Endodermal cell (in vitro differentiated cells): ENCODE results near the gene TRIM72. TPM values are rescaled to one million over a fixed set of nuclear protein-coding genes. Genes with fewer than 3 reads are reported as not detected.

Source experiments
- DNase-seq: peaks from one replicate; pipeline ENCODE4 v3.0.0-alpha.2; 2017
- H3K27ac ChIP-seq: 2 replicates; pipeline ENCODE4 v1.5.1; 2013; ENCODE audit warnings: mild to moderate bottlenecking, low read depth, low read length, moderate library complexity
- H3K27me3 ChIP-seq: 2 replicates; pipeline ENCODE4 v1.6.1; 2013; ENCODE audit warnings: mild to moderate bottlenecking, low read length, moderate library complexity; ENCODE audit not compliant: insufficient read depth, control insufficient read depth, poor library complexity, severe bottlenecking
- H3K36me3 ChIP-seq: 2 replicates; pipeline ENCODE4 v1.7.0; 2013; ENCODE audit warnings: mild to moderate bottlenecking, low read length, moderate library complexity; ENCODE audit not compliant: control insufficient read depth, insufficient read depth
- H3K4me1 ChIP-seq: one replicate; pipeline ENCODE4 v1.7.0; 2013; ENCODE audit warnings: low read length; ENCODE audit not compliant: control insufficient read depth, insufficient read depth
- H3K4me3 ChIP-seq: 2 replicates; pipeline ENCODE4 v1.5.1; 2013; ENCODE audit warnings: mild to moderate bottlenecking, low read length, moderate library complexity
- H3K9ac ChIP-seq: 2 replicates; pipeline ENCODE4 v1.6.1; 2013; ENCODE audit warnings: mild to moderate bottlenecking, low read length, moderate library complexity; ENCODE audit not compliant: poor library complexity, severe bottlenecking; ENCODE audit errors: extremely low read depth
- H3K9me3 ChIP-seq: 2 replicates; pipeline ENCODE4 v1.6.1; 2013; ENCODE audit warnings: mild to moderate bottlenecking, low read length, moderate library complexity; ENCODE audit not compliant: control insufficient read depth
- H3K27ac Mint-ChIP-seq: 2 replicates; pipeline ENCODE4 v1.8.0; 2020; ENCODE audit warnings: mixed read lengths
- H3K27me3 Mint-ChIP-seq: 2 replicates; pipeline ENCODE4 v1.8.0; 2021; ENCODE audit warnings: mild to moderate bottlenecking, mixed read lengths; ENCODE audit not compliant: insufficient read depth
- H3K36me3 Mint-ChIP-seq: 2 replicates; pipeline ENCODE4 v1.8.0; 2020; ENCODE audit warnings: low read depth, mixed read lengths
- H3K4me1 Mint-ChIP-seq: 2 replicates; pipeline ENCODE4 v1.8.0; 2020; ENCODE audit warnings: mixed read lengths
- H3K4me3 Mint-ChIP-seq: 2 replicates; pipeline ENCODE4 v1.8.0; 2020; ENCODE audit warnings: mild to moderate bottlenecking, moderate library complexity, mixed read lengths
- H3K9me3 Mint-ChIP-seq: 2 replicates; pipeline ENCODE4 v1.8.0; 2020; ENCODE audit warnings: mild to moderate bottlenecking, mixed read lengths
- WGBS, 2 experiments: methylation state at CpG; one replicate each; pipeline versions ENCODE4 v1.1.5 to v1.1.7; 2013; ENCODE audit warnings: missing lambda C conversion rate in 2 of 2, mixed read lengths in 1 of 2; ENCODE audit not compliant: insufficient coverage in 1 of 2, insufficient read length in 1 of 2; 5-methylcytosine and 5-hydroxymethylcytosine counted together
- total RNA-seq, 2 donors: library from RNA; stranded (reverse); fragmentation: NEBNext Ultra II Directional in 1 of 2; extraction: Animal tissue kit (Norgen Biotek cat#: 25700) in 1 of 2; gene quantifications; 2 replicates in 1 of 2; 3 replicates in 1 of 2; pipeline ENCODE4 v1.2.1, GENCODE V29; 2021
- TF ChIP-seq, protein P1 (sequence below): fragments of 200-600 bp; sonication (generic); conservative IDR thresholded peaks from 2 replicates; pipeline ENCODE4 v1.5.0; 2021; ENCODE audit warnings: antibody characterized with exemption, mild to moderate bottlenecking

TRIM72 gene
- total RNA-seq, 2 donors from 2014 or later, result 0.15 to 0.20 TPM

DNA sequence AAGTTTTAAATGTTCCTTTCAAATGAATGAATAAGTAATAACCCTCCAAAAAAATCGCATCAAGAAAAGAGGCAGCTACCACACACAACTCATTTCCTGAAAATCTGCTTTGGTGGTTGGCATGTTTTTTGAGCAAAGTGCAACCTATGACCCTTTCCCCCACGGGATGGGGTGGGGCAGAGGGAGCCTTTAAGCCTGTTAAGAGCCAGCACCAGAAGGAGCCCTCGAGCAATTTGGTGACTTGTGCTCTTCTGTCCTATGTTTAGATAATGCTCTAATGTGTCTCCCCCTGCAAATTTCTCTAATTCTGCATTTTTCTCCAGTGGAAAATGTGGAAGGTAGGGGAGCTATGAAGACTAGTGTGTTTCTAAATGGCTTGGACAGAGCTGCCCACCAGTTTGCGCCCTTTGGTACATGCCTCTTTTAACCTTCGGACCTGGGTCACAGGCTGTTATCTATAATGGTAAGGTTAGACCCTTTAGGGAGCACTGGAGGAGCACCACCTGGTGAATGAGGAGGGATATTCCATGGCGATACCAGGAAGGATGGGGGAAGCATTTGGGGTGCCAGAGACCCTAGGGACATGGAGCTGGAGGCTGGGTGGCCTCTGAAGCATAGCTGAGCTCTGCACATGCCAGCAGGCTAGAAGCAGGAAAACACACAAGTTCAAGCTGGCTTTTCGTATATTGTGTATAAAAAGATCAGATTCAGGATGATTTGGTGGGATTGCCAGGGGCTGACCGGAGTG lies 12.9 kb upstream of the TRIM72 start:
- 87 to 89% methylated on average over 5 to 8 of the region's 8 CpGs for WGBS, 2 experiments
- H3K36me3 Mint-ChIP-seq, result peaks cover 20% of the 10 kb centered on the region
- Histone ChIP-seq H3K27me3 (peaks cover 22% of the 10 kb centered on the region), H3K27ac (no peak overlapping the region), H3K4me1 (no peaks in the 10 kb centered on the region), H3K36me3 (peaks cover 36% of the 10 kb centered on the region), H3K9me3 (no peaks in the 10 kb centered on the region), H3K4me3 (no peak overlapping the region), H3K9ac (no peak overlapping the region)
- peaks cover 8% of the 10 kb centered on the region for H3K4me1 Mint-ChIP-seq
- H3K27me3 Mint-ChIP-seq, result peaks cover 22% of the 10 kb centered on the region
- peak overlapping the region; percentile 78 for H3K4me3 Mint-ChIP-seq
- no peak for DNase-seq
- TF ChIP-seq, protein P1, sequence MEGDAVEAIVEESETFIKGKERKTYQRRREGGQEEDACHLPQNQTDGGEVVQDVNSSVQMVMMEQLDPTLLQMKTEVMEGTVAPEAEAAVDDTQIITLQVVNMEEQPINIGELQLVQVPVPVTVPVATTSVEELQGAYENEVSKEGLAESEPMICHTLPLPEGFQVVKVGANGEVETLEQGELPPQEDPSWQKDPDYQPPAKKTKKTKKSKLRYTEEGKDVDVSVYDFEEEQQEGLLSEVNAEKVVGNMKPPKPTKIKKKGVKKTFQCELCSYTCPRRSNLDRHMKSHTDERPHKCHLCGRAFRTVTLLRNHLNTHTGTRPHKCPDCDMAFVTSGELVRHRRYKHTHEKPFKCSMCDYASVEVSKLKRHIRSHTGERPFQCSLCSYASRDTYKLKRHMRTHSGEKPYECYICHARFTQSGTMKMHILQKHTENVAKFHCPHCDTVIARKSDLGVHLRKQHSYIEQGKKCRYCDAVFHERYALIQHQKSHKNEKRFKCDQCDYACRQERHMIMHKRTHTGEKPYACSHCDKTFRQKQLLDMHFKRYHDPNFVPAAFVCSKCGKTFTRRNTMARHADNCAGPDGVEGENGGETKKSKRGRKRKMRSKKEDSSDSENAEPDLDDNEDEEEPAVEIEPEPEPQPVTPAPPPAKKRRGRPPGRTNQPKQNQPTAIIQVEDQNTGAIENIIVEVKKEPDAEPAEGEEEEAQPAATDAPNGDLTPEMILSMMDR, result peak; percentile 16
- no peaks in the 10 kb centered on the region for H3K9me3 Mint-ChIP-seq
- peak overlapping the region; percentile 68 for H3K27ac Mint-ChIP-seq

DNA sequence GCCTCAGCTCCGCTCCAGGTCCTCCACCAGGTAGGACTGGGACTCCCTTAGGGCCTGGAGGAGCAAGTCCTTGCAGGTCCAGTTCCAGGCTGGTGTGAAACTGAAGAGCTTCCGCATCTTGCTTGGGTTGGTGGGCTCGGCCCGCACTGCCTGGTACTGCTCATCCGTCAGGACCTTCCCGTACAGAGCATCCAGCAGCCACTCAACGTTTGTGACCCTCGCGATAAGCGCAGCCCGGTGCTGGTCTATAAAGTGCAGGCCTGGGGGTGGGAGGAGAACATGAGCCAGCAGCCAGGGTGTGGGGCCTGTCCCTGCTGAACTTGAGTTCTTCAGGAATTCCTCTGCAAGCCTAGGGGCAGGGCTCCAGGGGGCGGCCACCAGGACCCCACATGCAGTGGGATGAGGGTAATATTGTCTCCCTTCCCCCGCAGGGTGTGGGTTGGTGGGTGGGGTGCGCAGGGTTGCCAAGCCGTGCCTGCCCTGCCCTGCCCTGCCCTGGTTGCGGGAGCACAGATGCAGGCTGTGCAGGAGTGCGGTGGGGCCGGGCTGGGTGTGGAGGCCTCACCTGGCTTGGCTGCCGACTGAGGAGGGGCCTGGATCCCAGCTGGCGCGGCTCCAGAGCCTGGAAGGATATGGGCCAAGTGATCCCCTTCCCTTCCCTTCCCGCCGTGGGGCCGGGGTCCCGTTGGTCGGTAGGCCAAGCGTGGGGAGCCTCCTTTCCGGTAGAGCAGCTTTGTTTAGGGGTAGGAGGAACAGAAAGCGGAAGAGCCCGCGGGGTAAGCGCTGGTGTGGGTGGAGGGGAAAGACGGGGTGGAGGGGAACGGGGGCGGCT lies 12.1 kb upstream of the TRIM72 start:
- Mint-ChIP-seq H3K9me3 (no peaks in the 10 kb centered on the region), H3K36me3 (peaks cover 12% of the 10 kb centered on the region), H3K27ac (peak overlapping the region; percentile 68), H3K27me3 (peaks cover 28% of the 10 kb centered on the region), H3K4me3 (peak overlapping the region; percentile 78), H3K4me1 (peaks cover 8% of the 10 kb centered on the region)
- H3K9me3 ChIP-seq, result no peaks in the 10 kb centered on the region
- peaks cover 28% of the 10 kb centered on the region for H3K36me3 ChIP-seq
- no peak overlapping the region for H3K9ac ChIP-seq
- TF ChIP-seq, protein P1, result peak; percentile 28
- peaks cover 26% of the 10 kb centered on the region for H3K27me3 ChIP-seq
- H3K4me1 ChIP-seq, result no peaks in the 10 kb centered on the region
- H3K27ac ChIP-seq, result no peak overlapping the region
- 31 to 37% methylated on average over 9 to 33 of the region's 35 CpGs for WGBS, 2 experiments
- peak overlapping the region; percentile 49 for H3K4me3 ChIP-seq
- DNase-seq, result peak; percentile 88

DNA sequence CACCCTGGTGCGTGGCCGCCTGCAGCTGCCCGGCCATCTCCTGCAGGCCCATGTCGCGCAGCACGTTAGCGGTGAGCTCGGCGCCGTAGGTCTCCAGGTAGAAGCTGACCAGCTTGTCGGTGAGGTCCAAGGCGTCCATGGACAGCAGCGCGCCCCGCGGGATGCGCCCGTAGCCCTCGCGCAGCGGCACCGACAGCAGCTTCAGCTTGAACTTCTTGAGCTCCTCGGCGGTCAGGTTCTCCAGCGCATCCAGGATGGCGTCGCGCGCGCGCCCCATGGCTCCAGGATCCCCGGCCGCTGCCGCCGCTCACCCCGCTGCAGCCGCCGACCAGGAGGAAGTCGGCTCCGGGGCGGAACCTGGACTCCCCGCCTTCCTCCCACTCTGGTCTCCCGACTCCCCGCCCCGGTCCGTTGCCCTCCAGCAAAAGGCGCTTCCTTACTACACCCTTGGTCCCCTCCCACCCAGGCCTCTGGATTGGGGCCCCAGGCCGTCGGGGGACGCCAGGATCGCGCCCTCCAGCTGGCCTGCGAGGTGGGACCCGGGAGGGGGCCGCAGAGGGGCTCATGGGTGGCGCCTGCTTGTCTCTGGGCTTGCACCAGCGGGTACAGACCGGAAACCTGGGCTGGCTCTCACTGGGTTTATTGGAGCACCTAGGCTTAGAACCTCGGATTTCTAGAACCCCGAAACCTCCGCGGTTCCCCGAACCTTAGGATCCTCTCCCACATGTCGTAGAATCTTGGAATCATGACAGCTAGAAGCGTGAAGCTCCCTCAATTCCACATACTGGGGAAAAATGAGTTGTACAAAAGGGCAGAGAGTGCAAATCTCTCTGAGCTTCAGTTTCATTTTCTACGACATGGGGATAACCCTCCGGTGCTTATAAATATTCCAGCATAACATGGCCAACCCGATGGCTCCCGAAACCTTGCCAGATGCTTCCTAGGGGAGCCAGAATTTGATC lies 11.2 kb upstream of the TRIM72 start, which contains the start of gene PYCARD:
PYCARD (minus strand) TSS at position 347 of the 962 bp plus-strand sequence; CDS start at position 277, 70 bp downstream.
- H3K27me3 ChIP-seq, result peaks cover 26% of the 10 kb centered on the region
- peak; percentile 83 for DNase-seq
- TF ChIP-seq, protein P1, result no peak
- H3K36me3 Mint-ChIP-seq, result peaks cover 10% of the 10 kb centered on the region
- H3K4me1 Mint-ChIP-seq, result peaks cover 8% of the 10 kb centered on the region
- peaks cover 20% of the 10 kb centered on the region for H3K36me3 ChIP-seq
- H3K9me3 ChIP-seq, result no peaks in the 10 kb centered on the region
- peaks cover 36% of the 10 kb centered on the region for H3K27me3 Mint-ChIP-seq
- WGBS, 2 experiments, result 33 to 34% methylated on average over 40 to 69 of the region's 69 CpGs
- peak within 1 kb of the TSS; percentile 68 for H3K27ac Mint-ChIP-seq
- no peak within 1 kb of the TSS for H3K27ac ChIP-seq
- no peaks in the 10 kb centered on the region for H3K4me1 ChIP-seq
- H3K4me3 ChIP-seq, result peak within 1 kb of the TSS; percentile 49
- H3K4me3 Mint-ChIP-seq, result peak within 1 kb of the TSS; percentile 78
- no peaks in the 10 kb centered on the region for H3K9me3 Mint-ChIP-seq
- no peak within 1 kb of the TSS for H3K9ac ChIP-seq
